Epithelial cell of esophagus (primary cell): Measurements from ENCODE around the gene HKDC1.

ENCODE experiments used
- DNase-seq: peaks from one replicate; pipeline ENCODE4 v3.0.0; 2010; ENCODE audit warnings: low read depth
- H3K4me3 ChIP-seq: 2 replicates; pipeline ENCODE4 v1.5.1; 2011; ENCODE audit warnings: mild to moderate bottlenecking, low read length, control low read depth
- CTCF ChIP-seq: IDR thresholded peaks from 2 replicates; pipeline ENCODE4 v1.5.1; 2011; ENCODE audit warnings: low read depth, mild to moderate bottlenecking, low read length, control low read depth, inconsistent platforms; ENCODE audit not compliant: insufficient read depth; ENCODE audit errors: missing control alignments

The HKDC1 gene

DNA sequence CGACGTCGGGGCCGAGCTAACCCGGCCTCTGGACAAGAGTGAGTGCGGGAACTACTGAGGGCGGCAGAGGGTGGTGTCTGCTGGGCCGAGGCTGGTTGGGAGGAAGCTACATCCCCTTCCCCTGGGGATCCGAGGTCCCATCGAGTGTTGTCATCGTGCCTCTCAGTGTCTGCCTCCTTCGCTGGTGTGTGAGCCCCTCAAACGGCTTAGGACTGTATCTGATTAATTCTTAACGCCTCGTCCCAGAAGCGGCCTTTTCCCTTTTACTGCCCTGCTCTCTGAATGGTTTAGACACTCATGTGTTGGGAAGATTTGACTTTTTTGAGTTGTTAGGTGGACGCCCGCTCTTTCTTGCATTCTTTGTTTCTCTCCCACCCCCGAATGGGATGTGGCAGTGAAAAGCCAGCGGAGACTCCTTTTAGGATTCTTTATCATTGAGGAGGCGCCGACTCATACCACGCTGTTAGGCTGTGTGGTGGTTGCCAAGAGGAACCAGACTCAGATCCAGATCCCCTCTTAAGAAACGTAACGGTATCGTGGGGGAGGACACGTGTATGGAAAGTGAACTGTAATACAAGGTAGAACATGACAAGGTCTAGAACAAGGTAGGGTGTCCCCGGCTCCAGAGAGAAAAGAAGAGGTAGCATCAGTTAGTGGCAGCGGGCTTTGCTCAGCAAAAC, 39.5 kb upstream of the HKDC1 start:
- DNase-seq = peak; percentile 23
- TF ChIP-seq CTCF = no peak
- peak overlapping the region; percentile 99 for H3K4me3 ChIP-seq

GRCh38 chr10:69181433-69181832, 38.7 kb upstream of the HKDC1 start:
- H3K4me3 ChIP-seq = peak overlapping the region; percentile 99
- peak; percentile 52 for DNase-seq
- no peak for TF ChIP-seq CTCF

DNA sequence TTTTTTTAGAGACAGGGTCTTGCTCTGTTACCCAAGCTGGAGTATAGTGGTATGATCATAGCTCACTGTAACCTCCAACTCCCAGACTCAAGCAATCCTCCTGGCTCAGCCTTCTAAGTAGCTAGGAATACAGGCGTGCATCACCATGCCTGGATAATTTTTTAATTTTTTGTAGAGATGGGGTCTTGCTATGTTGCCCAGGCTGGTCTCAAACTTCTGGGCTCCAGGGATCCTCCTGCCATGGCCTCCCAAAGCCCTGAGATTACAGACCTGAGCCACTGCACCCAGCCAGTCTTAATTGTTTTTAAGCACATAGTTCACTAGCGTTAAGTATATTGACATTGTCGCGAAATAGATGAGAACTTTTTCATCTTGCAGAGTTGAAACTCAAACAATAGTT, 38.1 kb upstream of the HKDC1 start:
- TF ChIP-seq CTCF = no peak
- H3K4me3 ChIP-seq = no peak overlapping the region
- DNase-seq = no peak

GRCh38 chr10:69186524-69186923, 33.6 kb upstream of the HKDC1 start:
- H3K4me3 ChIP-seq = no peak overlapping the region
- no peak for DNase-seq
- no peak for TF ChIP-seq CTCF

- H3K4me3 ChIP-seq = no peak overlapping the region
- no peak for DNase-seq
- no peak for TF ChIP-seq CTCF
Measured at GRCh38 chr10:69201045-69201444, 19.1 kb upstream of the HKDC1 start.

DNA sequence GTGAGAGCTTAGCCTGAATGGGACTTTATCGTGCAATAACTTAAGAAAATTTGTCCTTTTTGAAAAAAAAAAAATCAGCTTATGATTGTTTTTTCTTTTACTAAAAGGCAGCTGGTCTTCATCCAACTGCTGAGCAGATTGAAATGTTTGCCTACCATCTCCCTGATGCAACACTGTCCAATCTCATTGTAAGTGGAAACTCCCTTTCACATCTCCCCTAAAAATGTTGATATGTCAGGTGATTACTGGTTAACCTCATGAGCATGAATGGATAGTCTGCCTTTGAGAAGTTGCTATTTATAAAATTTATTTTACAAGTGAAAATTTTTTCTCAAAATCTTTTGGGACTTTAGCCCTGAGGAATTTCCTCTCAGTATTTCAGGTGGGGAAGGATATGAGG, 17.8 kb upstream of the HKDC1 start:
- DNase-seq = no peak
- TF ChIP-seq CTCF = no peak
- no peak overlapping the region for H3K4me3 ChIP-seq

DNA sequence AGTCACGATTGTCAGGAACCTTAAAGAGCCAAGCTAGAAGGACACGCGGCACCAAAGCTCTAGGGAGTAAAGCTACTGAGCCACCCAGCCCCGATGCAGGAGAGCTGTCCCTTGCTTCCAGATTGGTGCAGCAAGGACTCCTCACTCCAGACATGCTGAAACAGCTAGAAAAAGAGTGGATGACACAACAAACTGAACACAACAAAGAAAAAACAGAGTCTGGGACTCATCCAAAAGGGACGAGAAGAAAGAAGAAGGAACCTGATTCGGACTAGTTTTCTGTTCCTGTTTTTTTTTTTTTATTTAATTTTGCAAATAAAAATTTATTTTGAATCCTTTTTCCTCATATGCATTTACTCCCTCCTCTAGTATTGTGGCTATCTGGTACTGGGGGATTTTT, 11.4 kb upstream of the HKDC1 start:
- no peak for DNase-seq
- no peak for TF ChIP-seq CTCF
- no peak overlapping the region for H3K4me3 ChIP-seq
